Amniotic epithelial cell (primary cell): ENCODE measurements around the gene CIC.
"Not testable (repeated sequence)": the region's sequence is repeated elsewhere in the genome, so short reads cannot be mapped to it uniquely, and the experiment has no call there.

ENCODE experiments used
- DNase-seq: peaks from one replicate; pipeline ENCODE4 v3.0.0-alpha.2; 2010; ENCODE audit warnings: low read depth

Gene CIC

DNA sequence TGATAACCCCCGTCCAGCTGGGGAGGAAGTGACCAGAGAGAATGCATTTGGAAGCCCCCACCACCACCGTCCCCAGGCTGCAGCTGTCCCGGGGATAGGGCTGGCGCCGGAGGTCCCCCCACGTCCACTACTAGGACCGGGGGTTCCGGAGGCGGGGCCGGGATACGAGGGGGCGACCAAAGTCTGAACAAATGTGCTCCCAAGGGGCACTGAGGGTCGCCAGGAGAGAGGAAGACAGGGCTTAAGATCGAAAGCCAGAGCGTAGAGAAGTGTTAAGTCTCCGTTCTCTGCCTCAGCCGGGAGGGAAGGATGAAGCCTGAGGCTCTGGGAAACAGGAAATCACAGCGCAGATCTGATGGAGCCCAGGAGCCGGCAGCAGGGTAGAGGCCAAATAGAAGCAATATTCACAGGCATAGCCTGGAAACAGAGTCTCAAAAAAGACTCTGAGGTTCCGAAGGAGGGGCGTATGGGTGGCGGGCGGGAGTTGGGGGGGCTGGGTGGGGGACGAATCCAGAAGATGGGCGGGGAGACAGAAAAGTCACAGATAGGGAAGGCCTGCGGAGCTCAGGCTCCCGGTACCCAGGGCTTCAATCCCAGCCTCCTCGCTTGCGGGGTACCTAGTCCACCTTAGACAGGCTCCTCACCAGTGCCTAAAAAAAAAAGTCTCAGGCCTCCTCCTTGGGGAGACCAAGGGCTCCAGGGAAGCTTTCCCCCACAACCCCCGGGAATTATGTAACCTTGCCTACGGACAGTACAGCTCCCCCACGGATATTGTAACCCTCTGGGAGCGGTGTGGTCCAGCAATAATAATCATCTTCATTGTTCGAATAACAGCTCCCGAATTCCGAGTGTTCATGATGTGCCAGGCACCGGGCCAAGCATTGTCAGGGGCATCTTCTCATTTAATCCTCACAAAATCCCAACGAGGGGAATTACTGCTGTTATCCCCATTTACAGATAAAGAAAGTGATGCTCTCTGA is 13.0 kb upstream of the CIC start:
- DNase-seq: peak; percentile 52

- DNase-seq: not testable (repeated sequence)
Observed at GRCh38 chr19:42257842-42258241, 11.2 kb upstream of the CIC start.

- DNase-seq: no peak
Observed at GRCh38 chr19:42261763-42262162, 7.3 kb upstream of the CIC start.

GRCh38 chr19:42266105-42266504 is 2.9 kb upstream of the CIC start:
- not testable (repeated sequence) for DNase-seq

DNA sequence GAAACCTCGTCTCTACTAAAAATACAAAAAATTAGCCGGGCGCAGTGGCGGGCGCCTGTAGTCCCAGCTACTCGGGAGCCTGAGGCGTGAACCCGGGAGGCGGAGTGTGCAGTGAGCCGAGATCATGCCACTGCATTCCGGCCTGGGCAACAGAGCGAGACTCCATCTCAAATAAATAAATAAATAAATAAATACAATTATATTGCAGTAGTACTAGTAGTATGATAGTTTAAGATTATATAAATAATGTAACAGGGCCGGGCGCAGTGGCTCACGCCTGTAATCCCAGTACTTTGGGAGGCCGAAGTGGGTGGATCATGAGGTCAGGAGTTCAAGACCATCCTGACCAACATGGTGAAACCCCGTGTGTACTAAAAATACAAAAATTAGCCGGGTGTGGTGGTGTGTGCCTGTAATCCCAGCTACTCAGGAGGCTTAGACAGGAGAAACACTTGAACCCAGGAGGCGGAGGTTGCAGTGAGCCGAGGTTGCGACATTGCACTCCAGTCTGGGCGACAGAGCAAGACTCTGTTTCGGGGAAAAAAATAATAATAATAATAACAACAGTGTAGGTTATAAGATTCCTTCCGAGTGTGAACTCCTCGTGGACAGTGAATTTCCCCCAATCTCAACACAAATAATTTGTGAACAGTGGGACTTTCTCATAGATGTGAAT is 2.0 kb upstream of the CIC start:
- not testable (repeated sequence) for DNase-seq

- peak; percentile 43 for DNase-seq
Observed at GRCh38 chr19:42267644-42268141, 1.4 kb upstream of the CIC start.

GRCh38 chr19:42268142-42268703 is 829 bp upstream of the CIC start:
- DNase-seq: peak; percentile 99

- DNase-seq: no peak
Observed at GRCh38 chr19:42269478-42270345, 660 bp downstream of the CIC start.

DNA sequence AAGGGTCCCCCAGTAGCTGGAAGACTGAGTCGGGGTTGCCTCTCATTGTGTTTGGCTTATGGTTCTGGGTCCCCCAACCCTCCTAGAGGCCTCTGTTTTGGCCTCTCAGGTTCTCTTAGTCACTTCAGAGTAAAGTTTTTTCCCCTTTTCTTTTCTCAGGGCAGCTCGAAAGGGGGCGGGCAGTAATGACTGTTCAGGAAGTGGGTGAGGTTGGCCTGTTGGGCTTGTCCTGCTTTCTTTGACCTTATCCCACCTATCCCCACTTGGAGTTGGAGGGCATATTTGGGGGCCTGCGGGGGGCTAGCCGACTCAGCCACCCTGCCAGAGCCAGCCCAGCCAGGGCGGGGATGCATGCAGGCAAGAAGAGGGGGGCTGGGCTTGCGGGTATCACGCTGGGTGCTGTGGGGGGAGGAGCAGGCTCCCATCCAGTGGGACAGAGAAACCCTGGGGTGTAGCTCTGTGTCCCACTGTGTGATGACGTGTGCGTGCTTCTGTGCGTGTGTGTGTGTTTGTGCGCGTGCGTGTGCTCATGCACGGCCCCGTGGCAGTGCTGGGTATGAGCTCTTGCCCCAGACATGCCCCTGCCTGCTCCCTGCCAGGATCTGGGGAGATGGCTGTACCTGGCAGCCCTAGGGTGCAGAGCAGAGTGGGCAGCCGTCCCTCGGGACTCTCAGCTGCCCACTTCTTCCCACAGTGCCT is 1.4 kb downstream of the CIC start:
- DNase-seq: peak; percentile 57

GRCh38 chr19:42271045-42271419 is 2.0 kb downstream of the CIC start:
- DNase-seq: no peak

DNA sequence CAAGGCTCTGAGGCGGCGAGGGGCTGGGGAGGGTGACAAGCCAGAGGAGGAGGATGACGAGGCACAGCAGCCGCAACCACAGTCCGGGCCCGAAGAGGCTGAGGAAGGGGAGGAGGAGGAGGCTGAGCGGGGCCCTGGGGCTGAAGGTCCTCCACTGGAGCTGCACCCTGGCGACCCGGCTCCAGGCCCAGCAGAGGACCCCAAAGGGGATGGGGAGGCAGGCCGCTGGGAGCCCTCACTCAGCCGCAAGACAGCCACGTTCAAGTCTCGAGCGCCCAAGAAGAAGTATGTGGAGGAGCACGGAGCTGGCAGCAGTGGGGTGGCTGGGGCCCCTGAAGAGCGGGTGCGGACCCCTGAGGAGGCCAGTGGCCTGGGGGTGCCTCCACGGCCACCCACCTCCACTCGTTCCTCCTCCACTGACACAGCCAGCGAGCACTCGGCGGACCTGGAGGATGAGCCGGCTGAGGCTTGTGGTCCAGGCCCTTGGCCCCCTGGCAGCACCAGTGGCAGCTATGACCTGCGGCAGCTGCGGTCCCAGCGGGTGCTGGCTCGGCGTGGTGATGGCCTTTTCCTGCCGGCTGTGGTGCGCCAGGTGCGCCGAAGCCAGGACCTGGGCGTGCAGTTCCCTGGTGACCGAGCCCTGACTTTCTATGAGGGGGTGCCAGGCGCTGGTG is 2.9 kb downstream of the CIC start:
- no peak for DNase-seq

GRCh38 chr19:42272535-42272897 is 3.5 kb downstream of the CIC start:
- no peak for DNase-seq

GRCh38 chr19:42272989-42273406 is 3.9 kb downstream of the CIC start:
- DNase-seq: no peak

- no peak for DNase-seq
Observed at GRCh38 chr19:42273407-42274064, 4.5 kb downstream of the CIC start.

DNA sequence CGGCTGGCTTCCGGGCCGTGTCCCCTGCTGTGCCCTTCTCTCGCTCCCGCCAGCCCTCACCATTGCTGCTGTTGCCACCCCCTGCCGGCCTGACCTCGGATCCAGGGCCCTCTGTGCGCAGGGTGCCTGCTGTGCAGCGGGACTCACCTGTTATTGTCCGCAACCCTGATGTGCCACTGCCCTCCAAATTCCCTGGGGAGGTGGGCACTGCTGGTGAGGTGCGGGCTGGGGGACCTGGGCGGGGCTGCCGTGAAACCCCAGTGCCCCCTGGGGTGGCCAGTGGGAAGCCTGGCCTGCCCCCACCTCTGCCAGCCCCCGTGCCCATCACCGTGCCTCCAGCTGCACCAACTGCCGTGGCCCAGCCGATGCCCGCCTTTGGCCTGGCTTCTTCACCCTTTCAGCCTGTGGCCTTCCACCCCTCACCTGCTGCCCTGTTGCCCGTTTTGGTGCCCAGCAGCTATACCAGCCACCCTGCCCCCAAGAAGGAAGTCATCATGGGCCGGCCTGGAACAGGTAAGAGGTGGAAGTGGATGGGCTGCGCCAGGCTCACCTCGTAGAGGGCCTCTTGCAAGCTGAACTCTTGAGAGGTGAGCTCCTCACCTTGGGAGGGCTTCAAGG is 5.1 kb downstream of the CIC start:
- no peak for DNase-seq

DNA sequence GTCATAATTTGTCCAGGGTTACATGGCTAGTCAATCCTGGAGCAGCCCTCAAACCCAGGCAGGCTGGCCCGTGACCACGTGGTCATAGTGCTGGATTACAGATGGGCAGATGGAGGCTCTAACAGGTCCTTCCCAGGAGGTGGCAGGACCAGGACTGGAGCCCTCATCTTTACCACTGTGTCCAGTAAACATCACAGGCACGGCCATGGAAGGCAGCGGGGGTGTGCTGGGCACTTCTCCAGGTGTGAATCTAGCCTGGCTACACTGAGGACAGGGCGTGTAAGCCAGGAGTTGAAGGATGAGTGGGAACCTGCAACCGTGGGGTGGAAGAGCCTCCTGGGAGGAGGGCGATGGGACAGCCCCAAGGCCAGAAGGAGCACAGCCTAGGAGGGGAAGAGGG is 6.1 kb downstream of the CIC start:
- DNase-seq: no peak

- DNase-seq: no peak
Observed at GRCh38 chr19:42275517-42275916, 6.5 kb downstream of the CIC start.

DNA sequence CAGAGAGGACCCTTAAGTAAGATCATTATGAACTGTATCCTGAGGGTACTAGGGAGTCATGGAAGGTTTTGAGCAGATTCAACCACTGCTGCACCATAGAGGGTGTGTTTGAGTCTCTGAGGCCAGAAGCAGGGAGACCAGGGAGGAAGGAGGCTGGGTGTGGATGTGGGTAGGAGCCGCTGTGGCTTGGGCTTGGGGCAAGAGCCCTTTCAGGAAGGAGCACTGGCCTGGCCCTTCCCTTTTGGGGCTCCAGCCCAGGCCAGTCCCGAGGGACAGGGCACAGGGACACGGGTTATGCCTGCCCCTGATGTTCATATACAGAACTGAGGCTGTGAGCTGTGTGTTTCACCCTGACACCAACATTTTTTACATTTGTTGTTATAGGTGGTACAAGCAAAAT is 7.2 kb downstream of the CIC start:
- no peak for DNase-seq

GRCh38 chr19:42276821-42277220 is 7.8 kb downstream of the CIC start:
- DNase-seq: no peak
